SH-SY5Y (cell line): ENCODE results near the gene PLEKHH3.

ENCODE experiments used
- GATA2 ChIP-seq: IDR thresholded peaks from 2 replicates; pipeline ENCODE4 v1.6.1; 2011; ENCODE audit warnings: mild to moderate bottlenecking, low read depth, low read length
- GATA3 ChIP-seq: IDR thresholded peaks from 2 replicates; pipeline ENCODE4 v1.6.1; 2011; ENCODE audit warnings: low read depth, mild to moderate bottlenecking, low read length, moderate library complexity

DNA sequence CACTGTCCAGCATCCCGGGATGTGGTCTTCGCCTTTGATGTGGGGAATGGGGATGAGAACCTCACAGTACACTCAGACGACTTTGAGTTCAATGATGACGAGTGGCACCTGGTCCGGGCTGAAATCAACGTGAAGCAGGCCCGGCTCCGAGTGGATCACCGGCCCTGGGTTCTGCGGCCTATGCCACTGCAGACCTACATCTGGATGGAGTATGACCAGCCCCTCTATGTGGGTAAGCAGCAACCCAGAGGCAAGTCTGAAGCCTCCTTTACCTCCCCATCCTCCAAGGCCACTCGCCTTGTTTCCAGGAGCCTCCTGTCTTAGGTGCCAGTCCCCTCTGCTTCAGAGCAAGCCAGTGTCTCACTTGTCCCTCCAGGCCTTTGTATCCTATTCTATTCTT is 15.7 kb upstream of the PLEKHH3 start:
- no peak for TF ChIP-seq GATA3
- no peak for TF ChIP-seq GATA2
